GM18520 (cell line): ENCODE data around the gene MOCOS.

Source experiments
- ATAC-seq: cut with Tn5 transposase; IDR thresholded peaks from one replicate; pipeline ENCODE4 v1.9.1; 2021; ENCODE audit not compliant: unreplicated experiment

MOCOS gene

GRCh38 chr18:36269157-36269556, 81.9 kb downstream of the MOCOS start:
- ATAC-seq: no peak

GRCh38 chr18:36271153-36271552, 83.9 kb downstream of the MOCOS start:
- no peak for ATAC-seq

- no peak for ATAC-seq
Observed at GRCh38 chr18:36273347-36273746, 86.0 kb downstream of the MOCOS start.

GRCh38 chr18:36274083-36274715, 86.9 kb downstream of the MOCOS start:
- no peak for ATAC-seq

- no peak for ATAC-seq
Observed at GRCh38 chr18:36275561-36275960, 88.3 kb downstream of the MOCOS start.

GRCh38 chr18:36279001-36279400, 91.7 kb downstream of the MOCOS start:
- no peak for ATAC-seq

GRCh38 chr18:36281936-36282335, 94.6 kb downstream of the MOCOS start:
- ATAC-seq: no peak

- no peak for ATAC-seq
Observed at GRCh38 chr18:36283448-36283847, 96.2 kb downstream of the MOCOS start.

GRCh38 chr18:36284268-36284667, 97.0 kb downstream of the MOCOS start:
- ATAC-seq: no peak

GRCh38 chr18:36284671-36285295, 97.5 kb downstream of the MOCOS start:
- ATAC-seq: no peak

- ATAC-seq: no peak
Observed at GRCh38 chr18:36287653-36288052, 100.4 kb downstream of the MOCOS start.

- no peak for ATAC-seq
Observed at GRCh38 chr18:36288689-36289088, 101.4 kb downstream of the MOCOS start.

GRCh38 chr18:36294031-36294430, 106.7 kb downstream of the MOCOS start:
- ATAC-seq: no peak

- ATAC-seq: no peak
Observed at GRCh38 chr18:36295214-36295613, 107.9 kb downstream of the MOCOS start.

GRCh38 chr18:36295880-36296301, 108.6 kb downstream of the MOCOS start:
- ATAC-seq: no peak

GRCh38 chr18:36296650-36297416, 109.5 kb downstream of the MOCOS start:
- ATAC-seq: no peak

- ATAC-seq: peak; percentile 42
Observed at GRCh38 chr18:36297417-36298125, 110.3 kb downstream of the MOCOS start, which contains the start of gene FHOD3. Gene FHOD3, plus strand, starts transcription at chr18:36297713. Its CDS starts 123 bp downstream, at chr18:36297836.

- peak; percentile 12 for ATAC-seq
Observed at GRCh38 chr18:36298126-36298741, 110.9 kb downstream of the MOCOS start.

GRCh38 chr18:36299015-36299414, 111.7 kb downstream of the MOCOS start:
- no peak for ATAC-seq

- ATAC-seq: no peak
Observed at GRCh38 chr18:36300211-36300610, 112.9 kb downstream of the MOCOS start.

GRCh38 chr18:36301884-36302283, 114.6 kb downstream of the MOCOS start:
- ATAC-seq: no peak
